ENCODE measurements around the gene CMTR2. TPM values are rescaled to one million over a fixed set of nuclear protein-coding genes. Genes with fewer than 3 reads are reported as not detected.

Gene CMTR2
- total and polyA plus RNA-seq, 2 of the 4 experiments (the other 2 are of a cell fraction): 10.6 to 21.9 TPM

DNA sequence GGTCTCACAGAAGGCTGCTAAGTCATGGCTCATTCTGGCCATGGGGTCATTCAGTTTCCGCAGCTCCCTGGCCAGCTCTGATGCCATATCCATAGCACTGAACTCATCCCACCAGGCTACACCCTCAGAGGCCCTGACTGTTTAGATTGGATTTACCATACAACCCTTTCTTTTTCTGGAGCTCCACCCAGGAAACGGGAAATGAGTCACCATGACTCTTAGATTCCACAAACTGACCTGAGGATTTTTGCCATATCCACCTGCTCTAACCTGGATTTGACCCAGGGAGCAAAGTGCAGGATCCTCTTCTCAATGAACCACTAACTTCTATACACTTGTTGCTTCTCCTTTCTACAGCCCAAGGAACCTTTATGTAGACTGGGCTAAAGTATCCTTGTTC lies 49.0 kb upstream of the CMTR2 start:
- no peak overlapping the region for H2BK5ac ChIP-seq (ENCODE audit: low read depth, low read length, poor library complexity, severe bottlenecking)
- no peak overlapping the region for H3K56ac ChIP-seq (ENCODE audit: extremely low read depth, insufficient read depth, low read length)
- no peak overlapping the region for H2AK9ac ChIP-seq (replicated peaks; ENCODE audit: low read depth, low read length, poor library complexity)
- no peak overlapping the region for H3K9ac ChIP-seq (ENCODE audit: low read depth, low read length)
- H2BK20ac ChIP-seq (ENCODE audit: low read depth, low read length): no peak overlapping the region
- H4K20me1 ChIP-seq (ENCODE audit: insufficient read depth, low read length): no peaks in the 10 kb centered on the region
- H3K36me3 ChIP-seq (ENCODE audit: control insufficient read depth, insufficient read depth, low read length): no peaks in the 10 kb centered on the region
- H4K8ac ChIP-seq (ENCODE audit: low read depth in 2 of 2, low read length in 2 of 2): no peak overlapping the region
- H3K27me3 ChIP-seq (ENCODE audit: control insufficient read depth, insufficient read depth, low read length): no peaks in the 10 kb centered on the region
- no peak overlapping the region for H2BK15ac ChIP-seq (ENCODE audit: low read depth, low read length)
- dilution Hi-C loops (cut with HindIII; ENCODE audit: low sequenced_read_pairs, unreplicated experiment) (no loop called here), in situ Hi-C loops (cut with MboI; ENCODE audit: low sequenced_read_pairs) (no loop called here), intact Hi-C loops (cut with micrococcal nuclease) (no loop called here)
- H2AFZ ChIP-seq (replicated peaks; ENCODE audit: low read length, poor library complexity): no peak overlapping the region
- no peak overlapping the region for H3K4me2 ChIP-seq (ENCODE audit: low read depth, low read length)
- no peak overlapping the region for H3K4ac ChIP-seq (ENCODE audit: low read depth, low read length)
- POLR2A ChIA-PET (ENCODE audit: unreplicated experiment): no interaction called here
- no peak overlapping the region for H3K27ac ChIP-seq (ENCODE audit: insufficient read depth, low read length)
- 29% methylated on average over 1 of the region's 2 CpGs; no CpG with 5 or more reads in 1 of the 2 experiments for WGBS, 2 experiments (ENCODE audit: extremely low coverage in 2 of 2, insufficient read length in 1 of 2)
- no peaks in the 10 kb centered on the region; the same call in 1 of the 2 replicates for H3K9me1 ChIP-seq (ENCODE audit: insufficient read depth, low read length)
- H3K9me3 ChIP-seq (ENCODE audit: control insufficient read depth, insufficient read depth, low read length): no peaks in the 10 kb centered on the region
- no peak overlapping the region for H3K18ac ChIP-seq (ENCODE audit: low read depth, low read length)
- DNase-seq (no peak), ATAC-seq (ENCODE audit: low read depth) (no peak)
- H3K4me3 ChIP-seq (ENCODE audit: insufficient read depth, low read depth, low read length): no peak overlapping the region
- TF ChIP-seq FOS (IDR thresholded peaks at IDR 0.05; ENCODE audit: low read depth, low read length) (no peak), RCOR1 (IDR thresholded peaks at IDR 0.05; ENCODE audit: insufficient replicate concordance, low read length) (no peak), POLR2A (IDR thresholded peaks at IDR 0.05; ENCODE audit: low read depth, low read length) (no peak), RFX5 (IDR thresholded peaks at IDR 0.05; ENCODE audit: low read depth, low read length) (no peak), MXI1 (IDR thresholded peaks at IDR 0.05; ENCODE audit: borderline replicate concordance, low read depth, low read length) (no peak), SMC3 (IDR thresholded peaks at IDR 0.05; ENCODE audit: low read depth, low read length) (no peak), NFE2L2 (IDR thresholded peaks at IDR 0.05; ENCODE audit: low read depth, low read length) (no peak), MAFK (IDR thresholded peaks at IDR 0.05; ENCODE audit: low read depth, low read length) (no peak), BHLHE40 (IDR thresholded peaks at IDR 0.05; ENCODE audit: low read depth, low read length) (no peak), RAD21 (IDR thresholded peaks at IDR 0.05; ENCODE audit: low read length) (no peak), MAZ (IDR thresholded peaks at IDR 0.05; ENCODE audit: borderline replicate concordance, low read depth, low read length) (no peak)
- TF ChIP-seq, protein P1, sequence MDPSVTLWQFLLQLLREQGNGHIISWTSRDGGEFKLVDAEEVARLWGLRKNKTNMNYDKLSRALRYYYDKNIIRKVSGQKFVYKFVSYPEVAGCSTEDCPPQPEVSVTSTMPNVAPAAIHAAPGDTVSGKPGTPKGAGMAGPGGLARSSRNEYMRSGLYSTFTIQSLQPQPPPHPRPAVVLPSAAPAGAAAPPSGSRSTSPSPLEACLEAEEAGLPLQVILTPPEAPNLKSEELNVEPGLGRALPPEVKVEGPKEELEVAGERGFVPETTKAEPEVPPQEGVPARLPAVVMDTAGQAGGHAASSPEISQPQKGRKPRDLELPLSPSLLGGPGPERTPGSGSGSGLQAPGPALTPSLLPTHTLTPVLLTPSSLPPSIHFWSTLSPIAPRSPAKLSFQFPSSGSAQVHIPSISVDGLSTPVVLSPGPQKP (IDR thresholded peaks at IDR 0.05; ENCODE audit: borderline replicate concordance, low read depth, low read length): no peak
- TF ChIP-seq, protein P2, sequence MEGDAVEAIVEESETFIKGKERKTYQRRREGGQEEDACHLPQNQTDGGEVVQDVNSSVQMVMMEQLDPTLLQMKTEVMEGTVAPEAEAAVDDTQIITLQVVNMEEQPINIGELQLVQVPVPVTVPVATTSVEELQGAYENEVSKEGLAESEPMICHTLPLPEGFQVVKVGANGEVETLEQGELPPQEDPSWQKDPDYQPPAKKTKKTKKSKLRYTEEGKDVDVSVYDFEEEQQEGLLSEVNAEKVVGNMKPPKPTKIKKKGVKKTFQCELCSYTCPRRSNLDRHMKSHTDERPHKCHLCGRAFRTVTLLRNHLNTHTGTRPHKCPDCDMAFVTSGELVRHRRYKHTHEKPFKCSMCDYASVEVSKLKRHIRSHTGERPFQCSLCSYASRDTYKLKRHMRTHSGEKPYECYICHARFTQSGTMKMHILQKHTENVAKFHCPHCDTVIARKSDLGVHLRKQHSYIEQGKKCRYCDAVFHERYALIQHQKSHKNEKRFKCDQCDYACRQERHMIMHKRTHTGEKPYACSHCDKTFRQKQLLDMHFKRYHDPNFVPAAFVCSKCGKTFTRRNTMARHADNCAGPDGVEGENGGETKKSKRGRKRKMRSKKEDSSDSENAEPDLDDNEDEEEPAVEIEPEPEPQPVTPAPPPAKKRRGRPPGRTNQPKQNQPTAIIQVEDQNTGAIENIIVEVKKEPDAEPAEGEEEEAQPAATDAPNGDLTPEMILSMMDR (conservative IDR thresholded peaks at IDR 0.05; ENCODE audit: low read depth, low read length): no peak
- TF ChIP-seq, protein P3, sequence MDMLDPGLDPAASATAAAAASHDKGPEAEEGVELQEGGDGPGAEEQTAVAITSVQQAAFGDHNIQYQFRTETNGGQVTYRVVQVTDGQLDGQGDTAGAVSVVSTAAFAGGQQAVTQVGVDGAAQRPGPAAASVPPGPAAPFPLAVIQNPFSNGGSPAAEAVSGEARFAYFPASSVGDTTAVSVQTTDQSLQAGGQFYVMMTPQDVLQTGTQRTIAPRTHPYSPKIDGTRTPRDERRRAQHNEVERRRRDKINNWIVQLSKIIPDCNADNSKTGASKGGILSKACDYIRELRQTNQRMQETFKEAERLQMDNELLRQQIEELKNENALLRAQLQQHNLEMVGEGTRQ (IDR thresholded peaks at IDR 0.05; ENCODE audit: low read depth, low read length): no peak
- no peak overlapping the region for H2AK5ac ChIP-seq (ENCODE audit: low read depth, low read length)
- no peak overlapping the region for H3K14ac ChIP-seq (replicated peaks; ENCODE audit: low read depth, low read length)
- CTCF ChIA-PET: no interaction called here
- no peak overlapping the region for H2BK120ac ChIP-seq (ENCODE audit: low read depth, low read length)
- H4K5ac ChIP-seq (ENCODE audit: low read depth, low read length): no peak overlapping the region
- no peak overlapping the region for H4K91ac ChIP-seq (ENCODE audit: insufficient read depth, low read depth, low read length)
- H3K4me1 ChIP-seq (ENCODE audit: control insufficient read depth, insufficient read depth, low read length): no peaks in the 10 kb centered on the region
- H3K23ac ChIP-seq (ENCODE audit: low read depth, low read length): no peak overlapping the region
- BruUV-seq (replicated peaks): no TSS peak
- H3K79me1 ChIP-seq (ENCODE audit: low read depth in 1 of 2, low read length in 2 of 2): no peaks in the 10 kb centered on the region
